ENCODE measurements around the gene RPL10.

- no peak for TF ChIP-seq CTCF (IDR thresholded peaks at IDR 0.05)
- TF ChIP-seq POLR2A (IDR thresholded peaks at IDR 0.05), result no peak
Observed at GRCh38 chrX:154441984-154442707, 44.0 kb downstream of the RPL10 start.

All from heart left ventricle (tissue), 13 donors.